ENCODE measurements around the gene CLEC3A.

The CLEC3A gene

GRCh38 chr16:78001451-78002025 is 20.8 kb upstream of the CLEC3A start:
- no peak for TF ChIP-seq CTCF (IDR thresholded peaks at IDR 0.05; ENCODE audit: control insufficient read depth, extremely low read depth, insufficient read depth)
- DNase-seq (ENCODE audit: low read depth), result no peak
- H3K4me3 ChIP-seq (ENCODE audit: low read depth, low read length), result no peak overlapping the region

- H3K4me3 ChIP-seq (ENCODE audit: low read depth, low read length), result no peak overlapping the region
- peak; percentile 83 for TF ChIP-seq CTCF (IDR thresholded peaks at IDR 0.05; ENCODE audit: control insufficient read depth, extremely low read depth, insufficient read depth)
- peak; percentile 82 for DNase-seq (ENCODE audit: low read depth)
Observed at GRCh38 chr16:78002915-78003538, 19.3 kb upstream of the CLEC3A start.

GRCh38 chr16:78004517-78004916 is 17.8 kb upstream of the CLEC3A start:
- TF ChIP-seq CTCF (IDR thresholded peaks at IDR 0.05; ENCODE audit: control insufficient read depth, extremely low read depth, insufficient read depth), result no peak
- DNase-seq (ENCODE audit: low read depth), result no peak
- H3K4me3 ChIP-seq (ENCODE audit: low read depth, low read length), result no peak overlapping the region

DNA sequence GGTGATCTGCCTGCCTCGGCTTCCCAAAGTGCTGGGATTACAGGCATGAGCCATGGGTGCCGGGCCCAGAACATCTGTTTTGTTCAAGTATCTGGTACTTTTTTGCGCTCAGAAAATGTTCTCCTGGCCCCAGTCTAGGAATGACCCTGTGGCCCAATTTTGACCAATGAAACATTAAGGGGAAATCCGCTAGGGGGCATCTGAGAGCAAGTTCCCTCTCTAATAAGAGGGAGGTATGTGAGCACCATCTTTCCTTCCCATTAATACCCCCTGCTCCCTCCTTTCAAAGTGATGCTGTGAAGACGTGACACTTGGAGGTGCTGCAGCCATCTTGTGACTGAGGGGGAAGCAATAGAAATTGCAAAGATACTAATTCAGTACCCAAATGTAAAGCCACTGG is 16.5 kb upstream of the CLEC3A start:
- DNase-seq (ENCODE audit: low read depth), result no peak
- TF ChIP-seq CTCF (IDR thresholded peaks at IDR 0.05; ENCODE audit: control insufficient read depth, extremely low read depth, insufficient read depth), result no peak
- no peak overlapping the region for H3K4me3 ChIP-seq (ENCODE audit: low read depth, low read length)

- no peak for TF ChIP-seq CTCF (IDR thresholded peaks at IDR 0.05; ENCODE audit: control insufficient read depth, extremely low read depth, insufficient read depth)
- DNase-seq (ENCODE audit: low read depth), result no peak
- H3K4me3 ChIP-seq (ENCODE audit: low read depth, low read length), result no peak overlapping the region
Observed at GRCh38 chr16:78007121-78007520, 15.2 kb upstream of the CLEC3A start.

- H3K4me3 ChIP-seq (ENCODE audit: low read depth, low read length), result no peak overlapping the region
- TF ChIP-seq CTCF (IDR thresholded peaks at IDR 0.05; ENCODE audit: control insufficient read depth, extremely low read depth, insufficient read depth), result no peak
- no peak for DNase-seq (ENCODE audit: low read depth)
Observed at GRCh38 chr16:78024159-78024558, 1.8 kb downstream of the CLEC3A start.

- TF ChIP-seq CTCF (IDR thresholded peaks at IDR 0.05; ENCODE audit: control insufficient read depth, extremely low read depth, insufficient read depth), result no peak
- H3K4me3 ChIP-seq (ENCODE audit: low read depth, low read length), result no peak overlapping the region
- DNase-seq (ENCODE audit: low read depth), result no peak
Observed at GRCh38 chr16:78025631-78026030, 3.3 kb downstream of the CLEC3A start.

Data from LNCaP clone FGC (cell line).